Breast epithelium (tissue), 3 donors: ENCODE measurements around the gene LY6G5B.

ENCODE experiments used
- POLR2A ChIP-seq: fragments of 450-650 bp; IDR thresholded peaks from one replicate; pipeline ENCODE4 v1.6.1; 2016; ENCODE audit warnings: antibody characterized with exemption, mild to moderate bottlenecking, moderate library complexity
- POLR2AphosphoS5 ChIP-seq, 3 donors: sonication (generic); formaldehyde crosslinking; IDR thresholded peaks; one replicate each; pipeline ENCODE4 v1.6.1; 2017; ENCODE audit warnings: antibody characterized with exemption in 3 of 3
- TF ChIP-seq, protein P1 (sequence below), 3 donors: fragments of 450-650 bp; IDR thresholded peaks; one replicate each; pipeline ENCODE4 v1.5.1; 2016 to 2017; ENCODE audit warnings: antibody characterized with exemption in 3 of 3, mild to moderate bottlenecking in 3 of 3, moderate library complexity in 3 of 3

DNA sequence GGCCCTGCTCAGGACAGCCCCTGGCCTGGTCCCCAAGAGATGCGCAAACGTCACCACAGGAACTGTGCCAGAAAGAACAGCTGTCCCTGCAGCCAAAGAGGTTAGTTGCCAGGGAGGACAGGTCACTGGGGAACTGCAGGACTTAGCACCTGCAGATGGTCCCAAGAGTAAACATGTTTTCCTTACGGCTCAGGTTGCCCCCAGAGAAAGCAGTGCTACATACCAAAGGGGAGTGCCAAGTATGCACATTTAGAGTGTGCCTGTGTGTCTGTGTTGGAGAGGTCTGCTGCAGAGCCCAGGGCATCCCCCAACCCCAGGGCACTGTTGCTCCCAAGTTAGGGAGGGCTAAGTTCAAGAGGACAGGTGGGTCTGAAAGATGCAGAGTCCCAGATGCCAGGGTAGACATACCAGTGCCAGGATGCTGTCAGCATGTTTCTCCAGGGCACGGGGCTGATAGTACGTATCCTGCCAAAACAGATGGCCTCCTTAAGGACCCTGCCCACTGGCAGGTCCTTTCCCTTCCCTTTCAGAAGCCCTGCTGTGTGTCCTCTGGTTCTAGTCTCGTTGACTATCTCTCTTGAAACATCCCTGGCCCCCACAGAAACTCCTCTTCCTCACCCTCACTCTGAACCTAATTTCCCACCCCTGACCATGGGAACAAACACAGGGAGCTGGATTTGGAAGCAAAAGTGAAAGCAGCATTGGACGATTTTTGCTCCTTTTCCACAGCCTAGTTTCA lies 32.1 kb downstream of the LY6G5B start:
- TF ChIP-seq POLR2AphosphoS5 (IDR thresholded peaks at IDR 0.05) (no peak), POLR2A (no peak)
- TF ChIP-seq, protein P1, sequence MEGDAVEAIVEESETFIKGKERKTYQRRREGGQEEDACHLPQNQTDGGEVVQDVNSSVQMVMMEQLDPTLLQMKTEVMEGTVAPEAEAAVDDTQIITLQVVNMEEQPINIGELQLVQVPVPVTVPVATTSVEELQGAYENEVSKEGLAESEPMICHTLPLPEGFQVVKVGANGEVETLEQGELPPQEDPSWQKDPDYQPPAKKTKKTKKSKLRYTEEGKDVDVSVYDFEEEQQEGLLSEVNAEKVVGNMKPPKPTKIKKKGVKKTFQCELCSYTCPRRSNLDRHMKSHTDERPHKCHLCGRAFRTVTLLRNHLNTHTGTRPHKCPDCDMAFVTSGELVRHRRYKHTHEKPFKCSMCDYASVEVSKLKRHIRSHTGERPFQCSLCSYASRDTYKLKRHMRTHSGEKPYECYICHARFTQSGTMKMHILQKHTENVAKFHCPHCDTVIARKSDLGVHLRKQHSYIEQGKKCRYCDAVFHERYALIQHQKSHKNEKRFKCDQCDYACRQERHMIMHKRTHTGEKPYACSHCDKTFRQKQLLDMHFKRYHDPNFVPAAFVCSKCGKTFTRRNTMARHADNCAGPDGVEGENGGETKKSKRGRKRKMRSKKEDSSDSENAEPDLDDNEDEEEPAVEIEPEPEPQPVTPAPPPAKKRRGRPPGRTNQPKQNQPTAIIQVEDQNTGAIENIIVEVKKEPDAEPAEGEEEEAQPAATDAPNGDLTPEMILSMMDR (IDR thresholded peaks at IDR 0.05) = no peak
